Natural killer cell treated with Interleukin-12 subunit alpha and Interleukin-12 subunit beta and Interleukin-15 and Interleukin-18, amount 100 ng/mL, for 72 hours (primary cell): ENCODE data around the gene SEBOX. TPM values are rescaled to one million over a fixed set of nuclear protein-coding genes. Genes with fewer than 3 reads are reported as not detected.

ENCODE experiments used
- ATAC-seq, 2 donors: fragments of 150-1000 bp; cut with Tn5 transposase in 1 of 2; sonication (Bioruptor Pico), chemical (Tn5 transposase) in 1 of 2; 2 replicates each; pipeline ENCODE4 v1.10.0; 2021
- DNase-seq: peaks from one replicate; pipeline ENCODE4 v3.0.0; 2022; ENCODE audit warnings: low spot score
- H3K27ac Mint-ChIP-seq, 2 donors: 1 replicate in 1 of 2; 2 replicates in 1 of 2; pipeline ENCODE4 v1.8.0; 2022; ENCODE audit warnings: mixed read lengths in 2 of 2, mild to moderate bottlenecking in 1 of 2, moderate library complexity in 1 of 2
- H3K27me3 Mint-ChIP-seq, 2 donors: 1 replicate in 1 of 2; 2 replicates in 1 of 2; pipeline ENCODE4 v1.8.0; 2022; ENCODE audit warnings: mixed read lengths in 2 of 2
- H3K36me3 Mint-ChIP-seq: one replicate; pipeline ENCODE4 v1.8.0; 2022; ENCODE audit warnings: mixed read lengths
- H3K4me1 Mint-ChIP-seq, 2 donors: 1 replicate in 1 of 2; 2 replicates in 1 of 2; pipeline ENCODE4 v1.8.0; 2022; ENCODE audit warnings: low read depth in 2 of 2, mixed read lengths in 2 of 2, mild to moderate bottlenecking in 1 of 2
- H3K4me3 Mint-ChIP-seq: one replicate; pipeline ENCODE4 v1.8.0; 2022; ENCODE audit warnings: mixed read lengths
- H3K9me3 Mint-ChIP-seq: 2 replicates; pipeline ENCODE4 v1.8.0; 2022; ENCODE audit warnings: mixed read lengths
- total RNA-seq, 2 donors: library from RNA; stranded (reverse); gene quantifications; one replicate each; pipeline ENCODE4 v1.2.3, GENCODE V29; 2022

The SEBOX gene
- total RNA-seq, 2 donors from 2014 or later, result not detected

- Mint-ChIP-seq H3K4me1 (peaks cover 31 to 41% of the 10 kb centered on the region in 2 donors), H3K36me3 (no peaks in the 10 kb centered on the region), H3K9me3 (no peaks in the 10 kb centered on the region), H3K27ac (peak overlapping the region; percentile 76 to 92), H3K4me3 (peak overlapping the region; percentile 95), H3K27me3 (no peaks in the 10 kb centered on the region)
- no peak for ATAC-seq
- DNase-seq, result no peak
These were observed 44.6 kb downstream of the SEBOX start for GRCh38 chr17:28320215-28321061.

- ATAC-seq (no peak), DNase-seq (no peak)
- no peaks in the 10 kb centered on the region for H3K36me3 Mint-ChIP-seq
- H3K4me1 Mint-ChIP-seq, result peaks cover 31 to 41% of the 10 kb centered on the region in 2 donors
- H3K27ac Mint-ChIP-seq, result peak overlapping the region; percentile 76 to 92
- no peaks in the 10 kb centered on the region for H3K27me3 Mint-ChIP-seq
- no peaks in the 10 kb centered on the region for H3K9me3 Mint-ChIP-seq
- peak overlapping the region; percentile 95 for H3K4me3 Mint-ChIP-seq
These were observed 45.4 kb downstream of the SEBOX start for GRCh38 chr17:28319598-28319935.

DNA sequence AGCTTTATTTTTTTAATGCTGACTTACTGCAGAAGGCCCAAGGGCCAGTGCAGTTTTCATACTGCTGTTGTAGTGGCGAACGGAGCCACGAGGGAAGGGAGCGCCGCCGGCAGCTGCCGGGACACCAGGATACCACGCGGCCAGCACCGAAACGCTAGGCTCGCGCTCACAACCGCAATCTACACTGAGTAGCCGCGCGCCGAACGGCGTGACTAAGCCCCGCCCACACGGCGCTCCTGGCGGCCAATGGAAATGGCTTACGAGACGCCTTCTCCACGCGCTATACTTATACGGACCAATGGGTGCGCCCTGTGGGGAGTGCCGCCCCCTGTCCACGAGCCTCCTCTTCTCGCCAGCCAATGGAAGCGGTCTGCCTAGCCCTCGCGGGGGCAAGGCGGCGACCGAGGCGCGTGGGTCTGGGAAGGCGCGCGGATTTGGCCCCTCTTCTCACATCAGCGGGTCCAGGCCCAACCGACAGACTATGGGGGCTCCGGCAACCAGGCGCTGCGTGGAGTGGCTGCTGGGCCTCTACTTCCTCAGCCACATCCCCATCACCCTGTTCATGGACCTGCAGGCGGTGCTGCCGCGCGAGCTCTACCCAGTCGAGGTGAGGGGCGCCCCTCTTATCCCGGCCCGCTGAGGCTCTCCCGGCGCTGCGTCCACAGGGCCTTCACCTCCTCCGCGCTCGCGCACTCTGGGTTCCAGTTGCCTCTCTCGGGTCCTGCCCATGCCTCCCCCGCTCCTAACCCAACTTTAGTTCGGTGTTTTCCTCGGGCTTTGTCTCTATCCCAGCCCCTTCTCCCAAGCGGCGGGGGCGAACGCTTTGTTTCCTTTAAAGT is 46.0 kb downstream of the SEBOX start, which contains the start of gene TMEM97:
TSS of gene TMEM97 (plus strand) at position 442 of the 839 bp plus-strand sequence. CDS start at position 482, 40 bp downstream.
- H3K4me3 Mint-ChIP-seq, result peak within 1 kb of the TSS; percentile 95
- ATAC-seq (peak; percentile 99), DNase-seq (peak; percentile 97)
- no peaks in the 10 kb centered on the region for H3K36me3 Mint-ChIP-seq
- no peaks in the 10 kb centered on the region for H3K9me3 Mint-ChIP-seq
- H3K27me3 Mint-ChIP-seq, result no peaks in the 10 kb centered on the region
- H3K4me1 Mint-ChIP-seq, result peaks cover 31 to 41% of the 10 kb centered on the region in 2 donors
- peak within 1 kb of the TSS; percentile 76 to 92 for H3K27ac Mint-ChIP-seq

DNA sequence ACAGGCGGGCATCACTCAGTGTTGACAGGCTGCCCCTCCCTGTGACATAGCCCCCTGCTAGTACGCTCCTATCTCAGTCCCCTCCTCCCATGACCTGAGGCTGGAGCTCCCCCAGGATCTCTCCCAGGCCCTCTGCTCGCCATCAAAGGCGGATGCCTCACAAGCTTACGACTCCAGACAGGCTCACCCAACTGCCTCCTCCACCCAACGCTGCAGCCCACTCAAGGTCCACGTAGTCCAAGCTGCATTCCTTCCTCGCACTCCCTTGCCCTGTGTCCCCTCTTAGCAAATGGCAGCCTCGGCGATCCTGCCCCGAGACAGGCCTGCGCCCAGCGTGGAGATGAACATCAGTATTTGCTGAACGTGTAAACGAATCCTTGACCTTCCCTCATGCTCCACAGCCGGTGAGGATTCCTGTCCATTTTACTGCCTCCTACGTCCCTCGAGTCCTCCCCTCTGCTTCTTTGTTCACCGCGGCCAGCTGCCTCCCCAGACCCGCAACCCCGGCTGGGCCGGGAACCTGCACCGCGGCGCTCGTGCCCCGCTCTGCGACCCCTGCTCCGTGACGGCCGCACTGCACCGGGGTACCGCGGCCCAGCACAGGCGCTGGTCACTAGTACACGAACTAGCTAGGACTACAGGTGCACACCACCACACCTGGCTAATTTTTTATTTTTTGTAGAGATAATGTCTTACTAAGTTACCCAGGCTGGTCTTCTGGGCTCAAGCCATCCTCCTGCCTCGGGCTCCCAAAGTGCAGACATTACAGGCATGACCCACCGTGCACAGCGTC is 46.8 kb downstream of the SEBOX start:
- no peaks in the 10 kb centered on the region for H3K27me3 Mint-ChIP-seq
- ATAC-seq (peak; percentile 5), DNase-seq (no peak)
- no peaks in the 10 kb centered on the region for H3K36me3 Mint-ChIP-seq
- H3K4me1 Mint-ChIP-seq, result peaks cover 31 to 41% of the 10 kb centered on the region in 2 donors
- peak overlapping the region; percentile 95 for H3K4me3 Mint-ChIP-seq
- H3K27ac Mint-ChIP-seq, result peak overlapping the region; percentile 76 to 92
- no peaks in the 10 kb centered on the region for H3K9me3 Mint-ChIP-seq

DNA sequence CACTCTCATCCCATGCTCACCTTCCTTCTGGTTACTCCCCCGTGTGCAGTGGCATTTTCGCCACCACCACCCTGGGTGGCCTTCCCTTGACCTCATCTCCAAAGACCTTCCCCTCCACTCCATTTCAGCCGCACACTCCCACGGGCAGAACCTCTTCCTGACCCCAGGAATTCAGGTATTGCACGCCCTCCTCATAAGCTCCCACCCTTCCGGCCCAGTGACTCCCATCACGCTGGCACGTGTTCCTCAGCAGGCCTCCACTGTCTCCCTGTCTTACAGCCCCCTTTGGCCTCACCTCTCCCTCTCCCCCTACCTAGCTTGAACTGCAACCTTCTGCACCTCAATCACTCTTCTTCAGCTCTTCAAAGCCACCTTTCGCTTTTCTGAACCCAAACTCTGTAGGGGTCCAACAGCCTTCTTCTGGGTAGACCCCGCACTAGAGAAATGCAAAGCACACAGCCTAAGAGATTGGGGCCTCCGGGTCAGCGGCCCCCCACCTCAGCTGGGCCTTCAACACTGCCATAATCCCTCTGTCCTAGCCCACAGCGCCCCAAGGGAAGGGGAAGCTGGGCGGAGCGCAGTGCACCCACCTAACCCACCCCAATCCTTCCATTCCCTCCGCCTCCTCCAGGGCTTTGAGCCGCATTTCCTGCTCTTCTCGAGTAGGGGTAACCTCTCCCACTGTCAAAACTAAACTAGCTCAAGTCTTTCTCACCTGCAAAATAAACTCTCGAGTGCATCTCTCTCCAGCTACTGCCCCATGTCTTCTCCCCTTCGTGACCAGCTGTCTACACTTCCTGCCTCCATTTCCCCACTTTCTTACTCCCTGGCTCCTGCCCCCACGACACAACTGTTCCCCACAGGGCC is 47.7 kb downstream of the SEBOX start:
- H3K27ac Mint-ChIP-seq, result peak overlapping the region in 1 of 2 donors; percentile 92
- H3K9me3 Mint-ChIP-seq, result no peaks in the 10 kb centered on the region
- H3K36me3 Mint-ChIP-seq, result no peaks in the 10 kb centered on the region
- no peaks in the 10 kb centered on the region for H3K27me3 Mint-ChIP-seq
- H3K4me1 Mint-ChIP-seq, result peaks cover 31 to 41% of the 10 kb centered on the region in 2 donors
- ATAC-seq, result no peak
- peak overlapping the region; percentile 95 for H3K4me3 Mint-ChIP-seq
- DNase-seq, result no peak

- Mint-ChIP-seq H3K27me3 (no peaks in the 10 kb centered on the region), H3K9me3 (no peaks in the 10 kb centered on the region), H3K27ac (no peak overlapping the region), H3K4me3 (peak overlapping the region; percentile 95), H3K4me1 (peaks cover 27 to 38% of the 10 kb centered on the region in 2 donors), H3K36me3 (no peaks in the 10 kb centered on the region)
- DNase-seq (no peak), ATAC-seq (no peak)
These were observed 48.9 kb downstream of the SEBOX start for GRCh38 chr17:28315846-28316705.

DNA sequence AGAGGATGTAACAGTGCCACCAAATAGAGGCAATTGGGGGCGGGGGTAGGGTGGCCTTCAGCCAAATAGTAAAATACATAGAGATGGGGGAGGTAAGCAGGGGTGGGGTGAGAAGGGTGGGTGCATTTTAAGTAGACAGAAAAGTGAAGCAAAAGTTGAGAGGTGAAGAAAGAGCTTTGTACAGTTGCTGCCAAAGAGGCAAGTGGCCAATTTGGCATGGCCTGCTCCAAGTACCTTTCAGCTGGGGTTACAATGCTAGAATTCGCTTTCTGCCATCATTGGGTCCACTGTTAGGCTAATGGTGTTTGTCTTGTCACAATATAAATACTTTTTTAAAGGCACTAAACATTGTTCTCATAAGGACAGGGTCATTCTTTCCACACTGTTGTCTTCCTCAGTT is 51.2 kb downstream of the SEBOX start:
- no peak overlapping the region for H3K4me3 Mint-ChIP-seq
- no peaks in the 10 kb centered on the region for H3K27me3 Mint-ChIP-seq
- DNase-seq (no peak), ATAC-seq (no peak)
- H3K4me1 Mint-ChIP-seq, result peaks cover 12 to 20% of the 10 kb centered on the region in 2 donors
- no peaks in the 10 kb centered on the region for H3K9me3 Mint-ChIP-seq
- no peak overlapping the region for H3K27ac Mint-ChIP-seq
- H3K36me3 Mint-ChIP-seq, result no peaks in the 10 kb centered on the region

Other genes starting within 250 kb of the SEBOX start
- gene TMEM97, start 46.0 kb downstream of the SEBOX start, total RNA-seq, result 10 to 100 TPM; 30.7 to 60.4 TPM
- 10 to 100 TPM; 17.7 to 18.2 TPM for gene IFT20, start 29.7 kb downstream of the SEBOX start, total RNA-seq
- 10 to 100 TPM; 20.4 to 24.9 TPM for gene TNFAIP1, start 29.4 kb downstream of the SEBOX start, total RNA-seq
- gene POLDIP2, start 7.7 kb downstream of the SEBOX start, total RNA-seq, result 100 to 1,000 TPM in 1 of 2 donors, 10 to 100 TPM in 1; 74.9 to 122 TPM
- 1 to 10 TPM in 1 of 2 donors, under 1 TPM in 1; 0.52 to 1.3 TPM for gene VTN, start 5.1 kb upstream of the SEBOX start, total RNA-seq
- 10 to 100 TPM; 29.4 to 46.2 TPM for gene SARM1, start 6.5 kb upstream of the SEBOX start, total RNA-seq
- 1 to 10 TPM; 3.2 to 8.1 TPM for gene SLC46A1, start 41.0 kb upstream of the SEBOX start, total RNA-seq
- not detected for gene SLC13A2, start 108.4 kb upstream of the SEBOX start, total RNA-seq
- gene FOXN1, start 141.1 kb upstream of the SEBOX start, total RNA-seq, result not detected
- gene UNC119, start 187.4 kb upstream of the SEBOX start, total RNA-seq, result 100 to 1,000 TPM; 104 to 135 TPM
- gene PIGS, start 206.3 kb upstream of the SEBOX start, total RNA-seq, result 10 to 100 TPM; 74.9 to 93.2 TPM
- 100 to 1,000 TPM in 1 of 2 donors, 10 to 100 TPM in 1; 36.8 to 164 TPM for gene ALDOC, start 211.7 kb upstream of the SEBOX start, total RNA-seq
- gene SPAG5, start 233.8 kb upstream of the SEBOX start, total RNA-seq, result 100 to 1,000 TPM in 1 of 2 donors, 10 to 100 TPM in 1; 80.7 to 198 TPM
- gene RSKR, start 249.0 kb upstream of the SEBOX start, total RNA-seq, result 100 to 1,000 TPM in 1 of 2 donors, 10 to 100 TPM in 1; 34.4 to 108 TPM